GM23338 (cell line): ENCODE data around the gene POLDIP3. TPM values are rescaled to one million over a fixed set of nuclear protein-coding genes. Genes with fewer than 3 reads are reported as not detected.

Experiments
- ATAC-seq: fragments of 200-7000 bp; cut with Tn5 transposase; 3 replicates; pipeline ENCODE4 v1.9.1; 2020
- DNase-seq: peaks from one replicate; pipeline ENCODE4 v3.0.0-alpha.2; 2015; ENCODE audit warnings: low spot score
- H2AFZ ChIP-seq: fragments of 200-600 bp; sonication (generic); 2 replicates; pipeline ENCODE4 v1.8.0; 2016; ENCODE audit warnings: antibody characterized with exemption, mild to moderate bottlenecking, moderate library complexity
- H3F3A ChIP-seq: fragments of 200-600 bp; sonication (generic); replicated peaks from 2 replicates; pipeline ENCODE4 v1.8.0; 2017; ENCODE audit warnings: antibody characterized with exemption, mixed run types, low read depth
- H3K27ac ChIP-seq: fragments of 200-600 bp; sonication (generic); 2 replicates; pipeline ENCODE4 v1.6.1; 2016; ENCODE audit warnings: low read depth
- H3K27me3 ChIP-seq: fragments of 200-600 bp; sonication (generic); 2 replicates; pipeline ENCODE4 v1.8.0; 2016; ENCODE audit warnings: mild to moderate bottlenecking, mixed run types, moderate library complexity; ENCODE audit not compliant: insufficient read depth
- H3K36me3 ChIP-seq: fragments of 200-600 bp; sonication (generic); 2 replicates; pipeline ENCODE4 v1.8.0; 2016; ENCODE audit warnings: mild to moderate bottlenecking; ENCODE audit not compliant: insufficient read depth
- H3K4me1 ChIP-seq: fragments of 200-600 bp; sonication (generic); 2 replicates; pipeline ENCODE4 v1.8.0; 2016; ENCODE audit warnings: mild to moderate bottlenecking, moderate library complexity; ENCODE audit not compliant: insufficient read depth
- H3K4me2 ChIP-seq: fragments of 200-600 bp; sonication (generic); 2 replicates; pipeline ENCODE4 v1.7.1; 2017; ENCODE audit warnings: mixed run types
- H3K4me3 ChIP-seq: fragments of 200-600 bp; sonication (generic); 2 replicates; pipeline ENCODE4 v1.6.1; 2016; ENCODE audit warnings: mixed run types
- H3K79me2 ChIP-seq: fragments of 200-600 bp; sonication (generic); replicated peaks from 2 replicates; pipeline ENCODE4 v1.8.0; 2017; ENCODE audit warnings: mild to moderate bottlenecking; ENCODE audit not compliant: insufficient read depth
- H3K9me2 ChIP-seq: fragments of 200-600 bp; sonication (generic); 2 replicates; pipeline ENCODE4 v1.8.0; 2017; ENCODE audit not compliant: insufficient read depth
- H4K20me1 ChIP-seq: fragments of 200-600 bp; sonication (generic); replicated peaks from 2 replicates; pipeline ENCODE4 v1.8.0; 2017; ENCODE audit warnings: mild to moderate bottlenecking; ENCODE audit not compliant: insufficient read depth
- H3K27ac Mint-ChIP-seq: 2 replicates; pipeline ENCODE4 v1.8.0; 2020; ENCODE audit warnings: inconsistent platforms, mild to moderate bottlenecking, moderate library complexity, mixed read lengths
- H3K27me3 Mint-ChIP-seq: 3 replicates; pipeline ENCODE4 v1.8.0; 2022; ENCODE audit warnings: low read depth, mild to moderate bottlenecking, moderate library complexity, mixed read lengths, inconsistent platforms; ENCODE audit not compliant: insufficient read depth, poor library complexity
- H3K36me3 Mint-ChIP-seq: 3 replicates; pipeline ENCODE4 v1.8.0; 2021; ENCODE audit warnings: low read depth, mild to moderate bottlenecking, inconsistent platforms, moderate library complexity, mixed read lengths
- H3K4me1 Mint-ChIP-seq: 3 replicates; pipeline ENCODE4 v1.8.0; 2020; ENCODE audit warnings: mild to moderate bottlenecking, inconsistent platforms, mixed read lengths
- H3K4me3 Mint-ChIP-seq: 3 replicates; pipeline ENCODE4 v1.8.0; 2021; ENCODE audit warnings: moderate library complexity, mild to moderate bottlenecking, inconsistent platforms, mixed read lengths
- H3K9me3 Mint-ChIP-seq: 3 replicates; pipeline ENCODE4 v1.8.0; 2020; ENCODE audit warnings: moderate library complexity, mild to moderate bottlenecking, inconsistent platforms, mixed read lengths
- CREB1 ChIP-seq: fragments of 250-450 bp; sonication (Bioruptor Pico); IDR thresholded peaks from 2 replicates; pipeline ENCODE4 v1.5.0; 2020; ENCODE audit warnings: low read depth, mild to moderate bottlenecking, moderate library complexity
- EZH2 ChIP-seq: fragments of 200-600 bp; sonication (generic); IDR thresholded peaks from one replicate; pipeline ENCODE4 v1.8.0; 2017; ENCODE audit warnings: antibody characterized with exemption, mild to moderate bottlenecking, low read depth; ENCODE audit not compliant: unreplicated experiment
- EZH2phosphoT487 ChIP-seq: fragments of 200-600 bp; sonication (generic); IDR thresholded peaks from one replicate; pipeline ENCODE4 v1.8.1; 2018; ENCODE audit warnings: antibody characterized with exemption; ENCODE audit not compliant: unreplicated experiment
- NANOG ChIP-seq: IDR thresholded peaks from 2 replicates; pipeline ENCODE4 v1.6.1; 2016; ENCODE audit warnings: antibody characterized with exemption, borderline replicate concordance
- STAT1 ChIP-seq: IDR thresholded peaks from one replicate; pipeline ENCODE4 v1.6.1; 2016; ENCODE audit warnings: antibody characterized with exemption; ENCODE audit not compliant: unreplicated experiment
- ZNF331 ChIP-seq: fragments of 250-450 bp; sonication (Bioruptor Pico); IDR thresholded peaks from 2 replicates; pipeline ENCODE4 v1.5.0; 2020; ENCODE audit warnings: low read depth, mild to moderate bottlenecking, moderate library complexity
- polyA plus RNA-seq: library from polyadenylated mRNA; unstranded; fragments of >200 nt; fragmentation: Nextera tagmentation; extraction: Ambion mirVana; gene quantifications from 2 replicates; pipeline ENCODE4 v1.2.1, GENCODE V29; 2016
- total RNA-seq: library from RNA; depleted of rRNA; stranded (reverse); fragments of >200 nt; shearing (Covaris generic); gene quantifications from 2 replicates; pipeline ENCODE4 v1.2.3, GENCODE V29; 2014
- TF ChIP-seq, protein P1 (sequence below): fragments of 250-450 bp; sonication (Bioruptor Pico); IDR thresholded peaks from 2 replicates; pipeline ENCODE4 v1.5.0; 2020; ENCODE audit warnings: mild to moderate bottlenecking, moderate library complexity
- TF ChIP-seq, protein P2 (sequence below): IDR thresholded peaks from one replicate; pipeline ENCODE4 v1.6.1; 2018; ENCODE audit warnings: antibody characterized with exemption; ENCODE audit not compliant: unreplicated experiment
- TF ChIP-seq, protein P3 (sequence below), 2 experiments: fragments of 200-600 bp in 1 of 2; sonication (generic) in 1 of 2; conservative IDR thresholded peaks; 2 replicates each; pipeline versions ENCODE4 v1.5.1 to v1.6.1; 2016 to 2017; ENCODE audit warnings: antibody characterized with exemption in 2 of 2, low read depth in 2 of 2, mild to moderate bottlenecking in 2 of 2, moderate library complexity in 1 of 2

POLDIP3 gene
- total and polyA plus RNA-seq, 2 experiments from 2014 or later, result 38.2 to 54.3 TPM

DNA sequence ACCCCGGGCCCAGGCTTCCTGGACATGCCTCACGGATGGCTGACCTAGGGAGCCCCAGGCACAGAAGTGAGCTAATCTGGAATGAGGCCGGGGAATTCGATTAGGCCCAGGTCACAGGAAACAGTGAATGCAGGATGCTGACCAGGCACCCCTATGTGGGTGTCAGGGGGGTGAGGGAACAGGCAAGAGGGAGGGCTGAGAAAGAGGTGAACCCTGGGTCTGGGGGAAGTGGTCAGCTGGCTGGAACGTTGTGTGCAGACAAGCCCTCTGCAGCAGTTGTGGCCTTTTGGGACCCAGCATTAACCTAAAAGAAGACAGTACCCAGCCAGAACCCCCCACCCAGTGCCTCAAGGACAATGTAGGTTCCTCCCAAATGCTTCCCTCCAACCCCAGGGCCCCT lies 52.8 kb downstream of the POLDIP3 start (continued):
- TF ChIP-seq, protein P1, sequence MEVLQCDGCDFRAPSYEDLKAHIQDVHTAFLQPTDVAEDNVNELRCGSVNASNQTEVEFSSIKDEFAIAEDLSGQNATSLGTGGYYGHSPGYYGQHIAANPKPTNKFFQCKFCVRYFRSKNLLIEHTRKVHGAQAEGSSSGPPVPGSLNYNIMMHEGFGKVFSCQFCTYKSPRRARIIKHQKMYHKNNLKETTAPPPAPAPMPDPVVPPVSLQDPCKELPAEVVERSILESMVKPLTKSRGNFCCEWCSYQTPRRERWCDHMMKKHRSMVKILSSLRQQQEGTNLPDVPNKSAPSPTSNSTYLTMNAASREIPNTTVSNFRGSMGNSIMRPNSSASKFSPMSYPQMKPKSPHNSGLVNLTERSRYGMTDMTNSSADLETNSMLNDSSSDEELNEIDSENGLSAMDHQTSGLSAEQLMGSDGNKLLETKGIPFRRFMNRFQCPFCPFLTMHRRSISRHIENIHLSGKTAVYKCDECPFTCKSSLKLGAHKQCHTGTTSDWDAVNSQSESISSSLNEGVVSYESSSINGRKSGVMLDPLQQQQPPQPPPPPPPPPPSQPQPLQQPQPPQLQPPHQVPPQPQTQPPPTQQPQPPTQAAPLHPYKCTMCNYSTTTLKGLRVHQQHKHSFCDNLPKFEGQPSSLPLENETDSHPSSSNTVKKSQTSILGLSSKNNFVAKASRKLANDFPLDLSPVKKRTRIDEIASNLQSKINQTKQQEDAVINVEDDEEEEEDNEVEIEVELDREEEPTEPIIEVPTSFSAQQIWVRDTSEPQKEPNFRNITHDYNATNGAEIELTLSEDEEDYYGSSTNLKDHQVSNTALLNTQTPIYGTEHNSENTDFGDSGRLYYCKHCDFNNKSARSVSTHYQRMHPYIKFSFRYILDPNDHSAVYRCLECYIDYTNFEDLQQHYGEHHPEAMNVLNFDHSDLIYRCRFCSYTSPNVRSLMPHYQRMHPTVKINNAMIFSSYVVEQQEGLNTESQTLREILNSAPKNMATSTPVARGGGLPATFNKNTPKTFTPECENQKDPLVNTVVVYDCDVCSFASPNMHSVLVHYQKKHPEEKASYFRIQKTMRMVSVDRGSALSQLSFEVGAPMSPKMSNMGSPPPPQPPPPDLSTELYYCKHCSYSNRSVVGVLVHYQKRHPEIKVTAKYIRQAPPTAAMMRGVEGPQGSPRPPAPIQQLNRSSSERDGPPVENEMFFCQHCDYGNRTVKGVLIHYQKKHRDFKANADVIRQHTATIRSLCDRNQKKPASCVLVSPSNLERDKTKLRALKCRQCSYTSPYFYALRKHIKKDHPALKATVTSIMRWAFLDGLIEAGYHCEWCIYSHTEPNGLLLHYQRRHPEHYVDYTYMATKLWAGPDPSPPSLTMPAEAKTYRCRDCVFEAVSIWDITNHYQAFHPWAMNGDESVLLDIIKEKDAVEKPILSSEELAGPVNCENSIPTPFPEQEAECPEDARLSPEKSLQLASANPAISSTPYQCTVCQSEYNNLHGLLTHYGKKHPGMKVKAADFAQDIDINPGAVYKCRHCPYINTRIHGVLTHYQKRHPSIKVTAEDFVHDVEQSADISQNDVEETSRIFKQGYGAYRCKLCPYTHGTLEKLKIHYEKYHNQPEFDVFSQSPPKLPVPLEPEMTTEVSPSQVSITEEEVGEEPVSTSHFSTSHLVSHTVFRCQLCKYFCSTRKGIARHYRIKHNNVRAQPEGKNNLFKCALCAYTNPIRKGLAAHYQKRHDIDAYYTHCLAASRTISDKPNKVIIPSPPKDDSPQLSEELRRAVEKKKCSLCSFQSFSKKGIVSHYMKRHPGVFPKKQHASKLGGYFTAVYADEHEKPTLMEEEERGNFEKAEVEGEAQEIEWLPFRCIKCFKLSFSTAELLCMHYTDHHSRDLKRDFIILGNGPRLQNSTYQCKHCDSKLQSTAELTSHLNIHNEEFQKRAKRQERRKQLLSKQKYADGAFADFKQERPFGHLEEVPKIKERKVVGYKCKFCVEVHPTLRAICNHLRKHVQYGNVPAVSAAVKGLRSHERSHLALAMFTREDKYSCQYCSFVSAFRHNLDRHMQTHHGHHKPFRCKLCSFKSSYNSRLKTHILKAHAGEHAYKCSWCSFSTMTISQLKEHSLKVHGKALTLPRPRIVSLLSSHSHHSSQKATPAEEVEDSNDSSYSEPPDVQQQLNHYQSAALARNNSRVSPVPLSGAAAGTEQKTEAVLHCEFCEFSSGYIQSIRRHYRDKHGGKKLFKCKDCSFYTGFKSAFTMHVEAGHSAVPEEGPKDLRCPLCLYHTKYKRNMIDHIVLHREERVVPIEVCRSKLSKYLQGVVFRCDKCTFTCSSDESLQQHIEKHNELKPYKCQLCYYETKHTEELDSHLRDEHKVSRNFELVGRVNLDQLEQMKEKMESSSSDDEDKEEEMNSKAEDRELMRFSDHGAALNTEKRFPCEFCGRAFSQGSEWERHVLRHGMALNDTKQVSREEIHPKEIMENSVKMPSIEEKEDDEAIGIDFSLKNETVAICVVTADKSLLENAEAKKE (CRISPR knock-in tag), result no peak
- no peak for TF ChIP-seq STAT1
- no peak for TF ChIP-seq EZH2phosphoT487

DNA sequence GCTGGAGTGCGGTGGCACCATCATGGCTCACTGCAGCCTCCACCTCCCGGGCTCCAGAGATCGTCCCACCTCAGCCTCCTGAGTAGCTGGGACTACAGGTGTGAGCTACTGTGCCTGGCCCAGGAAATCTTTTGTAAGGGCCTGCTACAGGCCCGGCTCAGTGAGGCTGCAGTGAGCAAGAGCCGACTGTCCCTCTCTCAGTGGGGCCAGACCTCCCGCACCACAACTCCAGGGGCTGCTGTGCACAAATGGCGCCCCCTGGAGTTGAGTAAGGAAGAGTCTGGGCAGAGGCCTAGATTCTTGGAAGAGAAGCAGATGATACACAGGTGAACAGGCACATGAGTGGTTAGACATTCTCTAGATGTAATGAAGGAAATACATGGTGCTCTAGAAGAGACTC lies 53.9 kb downstream of the POLDIP3 start:
- ATAC-seq (peak; percentile 89), DNase-seq (peak; percentile 85)
- no peak for TF ChIP-seq ZNF331 (CRISPR knock-in tag)
- TF ChIP-seq CREB1, result no peak
- no peak for TF ChIP-seq EZH2
- TF ChIP-seq NANOG, result no peak
- TF ChIP-seq, protein P2, sequence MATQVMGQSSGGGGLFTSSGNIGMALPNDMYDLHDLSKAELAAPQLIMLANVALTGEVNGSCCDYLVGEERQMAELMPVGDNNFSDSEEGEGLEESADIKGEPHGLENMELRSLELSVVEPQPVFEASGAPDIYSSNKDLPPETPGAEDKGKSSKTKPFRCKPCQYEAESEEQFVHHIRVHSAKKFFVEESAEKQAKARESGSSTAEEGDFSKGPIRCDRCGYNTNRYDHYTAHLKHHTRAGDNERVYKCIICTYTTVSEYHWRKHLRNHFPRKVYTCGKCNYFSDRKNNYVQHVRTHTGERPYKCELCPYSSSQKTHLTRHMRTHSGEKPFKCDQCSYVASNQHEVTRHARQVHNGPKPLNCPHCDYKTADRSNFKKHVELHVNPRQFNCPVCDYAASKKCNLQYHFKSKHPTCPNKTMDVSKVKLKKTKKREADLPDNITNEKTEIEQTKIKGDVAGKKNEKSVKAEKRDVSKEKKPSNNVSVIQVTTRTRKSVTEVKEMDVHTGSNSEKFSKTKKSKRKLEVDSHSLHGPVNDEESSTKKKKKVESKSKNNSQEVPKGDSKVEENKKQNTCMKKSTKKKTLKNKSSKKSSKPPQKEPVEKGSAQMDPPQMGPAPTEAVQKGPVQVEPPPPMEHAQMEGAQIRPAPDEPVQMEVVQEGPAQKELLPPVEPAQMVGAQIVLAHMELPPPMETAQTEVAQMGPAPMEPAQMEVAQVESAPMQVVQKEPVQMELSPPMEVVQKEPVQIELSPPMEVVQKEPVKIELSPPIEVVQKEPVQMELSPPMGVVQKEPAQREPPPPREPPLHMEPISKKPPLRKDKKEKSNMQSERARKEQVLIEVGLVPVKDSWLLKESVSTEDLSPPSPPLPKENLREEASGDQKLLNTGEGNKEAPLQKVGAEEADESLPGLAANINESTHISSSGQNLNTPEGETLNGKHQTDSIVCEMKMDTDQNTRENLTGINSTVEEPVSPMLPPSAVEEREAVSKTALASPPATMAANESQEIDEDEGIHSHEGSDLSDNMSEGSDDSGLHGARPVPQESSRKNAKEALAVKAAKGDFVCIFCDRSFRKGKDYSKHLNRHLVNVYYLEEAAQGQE, result no peak
- TF ChIP-seq, protein P3, sequence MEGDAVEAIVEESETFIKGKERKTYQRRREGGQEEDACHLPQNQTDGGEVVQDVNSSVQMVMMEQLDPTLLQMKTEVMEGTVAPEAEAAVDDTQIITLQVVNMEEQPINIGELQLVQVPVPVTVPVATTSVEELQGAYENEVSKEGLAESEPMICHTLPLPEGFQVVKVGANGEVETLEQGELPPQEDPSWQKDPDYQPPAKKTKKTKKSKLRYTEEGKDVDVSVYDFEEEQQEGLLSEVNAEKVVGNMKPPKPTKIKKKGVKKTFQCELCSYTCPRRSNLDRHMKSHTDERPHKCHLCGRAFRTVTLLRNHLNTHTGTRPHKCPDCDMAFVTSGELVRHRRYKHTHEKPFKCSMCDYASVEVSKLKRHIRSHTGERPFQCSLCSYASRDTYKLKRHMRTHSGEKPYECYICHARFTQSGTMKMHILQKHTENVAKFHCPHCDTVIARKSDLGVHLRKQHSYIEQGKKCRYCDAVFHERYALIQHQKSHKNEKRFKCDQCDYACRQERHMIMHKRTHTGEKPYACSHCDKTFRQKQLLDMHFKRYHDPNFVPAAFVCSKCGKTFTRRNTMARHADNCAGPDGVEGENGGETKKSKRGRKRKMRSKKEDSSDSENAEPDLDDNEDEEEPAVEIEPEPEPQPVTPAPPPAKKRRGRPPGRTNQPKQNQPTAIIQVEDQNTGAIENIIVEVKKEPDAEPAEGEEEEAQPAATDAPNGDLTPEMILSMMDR (conservative IDR thresholded peaks at IDR 0.05; ENCODE audit: low read depth in 2 of 2), result peak; percentile 83 to 92
- no peaks in the 10 kb centered on the region for H3K9me2 ChIP-seq
- no peak overlapping the region for H3K4me3 ChIP-seq
- no peak overlapping the region for H3K4me3 Mint-ChIP-seq
- H3K4me1 Mint-ChIP-seq, result peaks cover 12% of the 10 kb centered on the region
- H3K27me3 Mint-ChIP-seq, result peaks cover 30% of the 10 kb centered on the region
- H3K9me3 Mint-ChIP-seq, result no peaks in the 10 kb centered on the region; the same call in 2 of the 3 replicates
- H3K4me2 ChIP-seq, result no peak overlapping the region
- no peaks in the 10 kb centered on the region for H3K36me3 ChIP-seq
- H3K27ac ChIP-seq, result no peak overlapping the region
- peaks cover 4% of the 10 kb centered on the region; the same call in 1 of the 2 replicates for H3K4me1 ChIP-seq
- H2AFZ ChIP-seq, result no peak overlapping the region
- H3K27me3 ChIP-seq, result no peaks in the 10 kb centered on the region; the same call in 1 of the 2 replicates
- H3K36me3 Mint-ChIP-seq, result no peaks in the 10 kb centered on the region; the same call in 2 of the 3 replicates
- no peak overlapping the region for H3K27ac Mint-ChIP-seq
- H3F3A ChIP-seq, result peaks cover 5% of the 10 kb centered on the region; the same call in 1 of the 2 replicates
- H3K79me2 ChIP-seq, result no peaks in the 10 kb centered on the region
- H4K20me1 ChIP-seq, result no peaks in the 10 kb centered on the region; the same call in 1 of the 2 replicates
